Superior temporal gyrus (tissue), 1 donor: ENCODE data around the gene ANK2.

ENCODE experiments used
- DNase-seq: peaks from one replicate; pipeline ENCODE4 v3.0.0-alpha.2; 2016; ENCODE audit errors: extremely low spot score

Gene ANK2

DNA sequence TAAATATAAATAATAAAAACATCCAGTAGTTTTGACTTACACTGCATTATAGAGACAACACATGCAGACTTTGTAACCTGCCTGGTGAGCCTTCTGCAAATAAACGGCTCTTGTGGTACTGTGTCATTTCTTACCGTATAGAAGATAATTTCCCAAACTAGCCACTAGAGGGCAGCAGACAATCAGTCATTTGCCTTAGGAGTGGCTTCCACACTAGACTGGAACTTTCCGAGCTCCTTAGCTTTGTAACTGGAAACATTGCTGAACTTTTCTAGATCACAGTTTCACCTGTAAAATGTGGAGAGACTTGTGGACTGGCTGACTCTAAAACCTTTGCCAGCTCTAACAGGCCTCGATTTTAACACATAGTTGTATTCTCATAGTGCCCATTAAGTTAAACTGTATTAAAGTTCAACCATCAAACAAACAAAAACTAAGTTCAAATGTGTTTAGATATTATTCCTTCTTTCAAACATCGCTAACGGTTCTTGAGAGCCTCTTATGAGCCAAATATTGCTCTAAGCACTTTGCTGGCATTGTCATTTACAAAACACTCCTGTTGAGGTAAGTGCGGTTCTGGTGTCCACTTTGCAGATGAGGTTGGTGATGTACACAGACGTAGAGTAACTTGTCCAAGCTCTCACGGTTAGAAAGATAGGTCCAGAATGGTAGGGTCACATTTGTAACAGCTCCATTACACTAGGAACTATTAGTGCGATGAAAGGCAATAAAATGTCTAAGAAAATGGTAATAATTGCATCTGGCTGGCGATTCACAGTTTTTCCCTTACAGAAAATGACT is 345.5 kb downstream of the ANK2 start:
- peak; percentile 98 for DNase-seq

- no peak for DNase-seq
Observed at GRCh38 chr4:113397114-113397701, 347.8 kb downstream of the ANK2 start.

GRCh38 chr4:113398441-113399143 is 349.1 kb downstream of the ANK2 start:
- no peak for DNase-seq

DNA sequence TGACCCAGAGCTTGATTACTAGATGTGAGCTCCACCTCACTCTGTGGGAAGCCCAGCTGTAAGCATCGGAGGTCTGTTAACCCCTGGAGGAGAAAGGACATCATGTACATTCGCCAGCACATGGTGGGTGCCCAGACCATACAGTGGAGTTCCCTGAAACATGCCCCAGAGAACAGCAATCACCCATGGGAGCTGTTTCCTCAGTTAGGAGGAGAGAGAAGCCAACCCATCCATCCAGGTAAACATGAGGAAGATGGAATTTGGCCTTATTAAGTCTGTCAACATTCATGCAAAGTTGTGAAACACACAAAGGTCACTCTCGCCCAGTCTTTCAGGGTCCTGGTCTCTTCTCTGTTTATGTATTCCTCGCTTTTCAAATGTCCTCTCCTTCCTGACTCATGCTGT is 354.7 kb downstream of the ANK2 start:
- DNase-seq, result no peak

- no peak for DNase-seq
Observed at GRCh38 chr4:113404841-113405240, 355.4 kb downstream of the ANK2 start.

GRCh38 chr4:113405874-113406722 is 356.6 kb downstream of the ANK2 start:
- DNase-seq, result no peak

DNA sequence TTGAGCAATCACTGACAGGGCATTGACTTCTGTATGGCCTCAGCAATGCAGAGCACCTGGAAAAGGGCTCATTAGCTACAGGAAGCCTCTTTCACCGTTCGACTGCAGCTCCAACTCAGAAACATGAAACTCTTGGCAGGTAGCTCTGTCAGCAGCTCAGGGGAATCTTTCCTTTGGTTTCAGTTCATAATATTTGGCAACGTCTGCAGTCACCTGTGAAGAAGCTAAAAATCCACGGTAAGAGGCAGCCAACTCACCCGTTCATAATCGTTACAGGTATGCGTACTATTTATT is 357.2 kb downstream of the ANK2 start:
- DNase-seq, result no peak

DNA sequence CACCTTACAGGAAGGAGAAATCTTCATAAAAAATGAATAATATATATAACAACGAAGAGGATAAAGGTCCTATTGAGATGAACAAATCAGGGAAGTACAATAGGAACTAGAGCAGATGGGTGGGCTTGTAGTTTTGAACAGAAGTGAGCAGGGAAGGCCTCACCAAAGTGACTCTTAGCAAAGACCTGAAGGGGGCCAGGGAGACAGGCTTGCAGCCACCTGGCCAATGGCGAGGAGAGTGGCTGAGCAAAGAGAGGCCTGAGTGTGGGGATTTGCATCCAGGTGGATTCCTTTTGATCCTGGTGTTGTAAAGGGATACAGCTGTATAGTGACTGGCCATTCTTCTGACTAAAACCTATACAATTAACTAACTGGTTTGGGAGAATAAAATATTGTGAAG is 358.0 kb downstream of the ANK2 start:
- no peak for DNase-seq

DNA sequence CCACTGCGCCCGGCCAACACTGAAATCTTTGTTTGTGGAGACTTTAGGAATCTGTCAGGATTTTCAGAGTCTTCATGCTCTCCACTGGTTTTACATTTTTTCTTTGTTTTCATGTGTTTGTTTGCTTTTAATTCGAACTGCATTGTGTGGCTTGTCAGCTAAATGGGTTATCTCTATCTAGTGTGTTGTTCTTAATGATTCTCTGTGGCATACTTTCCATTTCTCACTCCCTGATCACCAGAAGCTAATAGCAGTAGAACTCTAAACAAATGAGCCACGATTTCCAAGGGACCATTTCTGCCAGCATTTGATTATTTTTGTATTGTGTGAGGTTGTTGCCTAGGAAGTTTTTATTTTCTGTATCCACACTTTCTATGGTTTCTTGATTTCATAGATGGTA is 359.7 kb downstream of the ANK2 start:
- DNase-seq, result no peak

DNA sequence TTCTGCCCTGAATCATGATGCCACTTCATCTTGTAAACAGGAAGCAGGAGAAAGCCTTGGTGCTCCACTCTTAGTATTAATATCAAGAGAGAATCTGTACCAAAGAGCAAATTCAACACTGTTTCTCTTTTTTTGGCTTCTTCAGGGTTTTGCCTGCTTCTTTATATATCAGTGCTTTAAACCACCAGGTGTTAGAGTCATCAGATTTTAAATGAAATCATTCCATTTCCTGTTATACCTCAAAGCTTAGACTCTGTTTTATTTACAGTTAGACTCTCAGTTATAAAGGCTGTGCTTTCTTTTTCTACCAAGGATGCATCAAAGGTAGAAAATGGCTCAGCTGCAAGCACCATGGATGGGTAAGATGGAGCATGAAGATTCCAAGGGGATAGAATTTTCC is 361.2 kb downstream of the ANK2 start:
- no peak for DNase-seq

DNA sequence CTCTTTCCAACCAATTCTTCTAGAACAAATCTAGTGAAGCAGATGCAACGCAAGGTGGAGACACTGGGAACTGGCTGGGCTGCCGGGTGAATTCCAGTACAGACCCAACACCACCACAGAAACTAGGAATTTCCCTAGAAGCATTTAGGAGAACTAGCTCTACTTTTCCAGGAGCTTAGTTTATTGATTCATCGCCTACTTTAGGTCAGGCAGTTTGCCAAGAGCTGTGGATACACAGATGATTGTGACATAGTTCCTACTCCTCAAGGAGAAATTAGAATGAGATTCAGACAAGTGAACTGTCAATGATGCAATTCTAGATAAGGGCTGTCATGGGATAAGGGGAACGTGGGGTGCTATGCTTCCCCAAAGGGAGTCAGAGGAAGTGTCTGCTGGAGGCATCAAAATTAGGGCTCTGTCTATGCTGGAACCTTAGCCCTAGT is 362.1 kb downstream of the ANK2 start:
- DNase-seq, result no peak

GRCh38 chr4:113419631-113420030 is 370.2 kb downstream of the ANK2 start:
- DNase-seq, result no peak

- DNase-seq, result no peak
Observed at GRCh38 chr4:113420938-113421337, 371.5 kb downstream of the ANK2 start.

GRCh38 chr4:113423631-113424030 is 374.2 kb downstream of the ANK2 start:
- no peak for DNase-seq

DNA sequence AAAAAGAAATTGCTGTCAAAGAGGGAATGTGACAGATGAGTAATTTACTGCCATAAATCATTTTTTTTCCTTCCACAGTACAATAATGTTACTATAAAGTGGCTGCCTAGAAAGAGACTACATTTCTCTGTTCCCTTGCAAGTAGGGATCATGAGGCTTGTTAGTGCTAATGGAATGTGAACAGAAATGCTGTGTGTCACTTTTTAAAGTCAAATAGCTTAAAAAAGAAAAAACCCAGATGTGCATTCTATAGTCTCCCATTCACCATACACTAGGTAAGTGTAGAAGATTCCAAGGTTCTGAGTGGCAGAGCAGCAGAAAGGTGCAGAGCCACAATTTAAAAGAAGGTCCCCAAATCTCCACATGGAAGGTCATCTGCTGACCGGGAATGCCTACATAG is 383.7 kb downstream of the ANK2 start:
- DNase-seq, result no peak
